ENCODE results near the gene RIF1. TPM values are rescaled to one million over a fixed set of nuclear protein-coding genes. Genes with fewer than 3 reads are reported as not detected.

Gene RIF1
- total RNA-seq, 1 donor from 2014 or later = 13.9 TPM

DNA sequence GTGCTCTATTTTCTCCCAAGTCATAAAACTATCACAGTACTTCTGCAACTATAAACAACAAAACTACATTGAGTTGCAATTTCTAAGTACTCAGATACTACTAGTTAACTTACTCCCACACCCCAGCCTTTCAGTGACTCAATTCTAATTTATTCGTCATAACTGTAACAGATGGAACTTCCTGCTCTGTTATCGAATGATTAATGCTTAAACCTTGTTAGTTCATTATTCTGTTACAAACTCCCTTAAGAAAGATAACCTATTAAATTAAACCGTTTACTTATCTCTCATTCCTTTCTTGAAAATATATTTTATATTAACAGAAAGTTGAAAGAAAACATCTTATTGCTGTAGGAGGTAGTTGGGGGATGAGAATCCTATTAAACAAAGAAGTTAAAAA is 35.3 kb upstream of the RIF1 start:
- intact Hi-C loops (cut with micrococcal nuclease) = no loop called here
- Histone ChIP-seq H3K9me3 (replicated peaks) (no peaks in the 10 kb centered on the region), H3K27me3 (ENCODE audit: low read depth) (no peaks in the 10 kb centered on the region), H3K27ac (replicated peaks) (no peak overlapping the region), H3K4me3 (no peak overlapping the region), H3K36me3 (no peaks in the 10 kb centered on the region), H3K4me1 (no peaks in the 10 kb centered on the region)
- TF ChIP-seq, protein P1, sequence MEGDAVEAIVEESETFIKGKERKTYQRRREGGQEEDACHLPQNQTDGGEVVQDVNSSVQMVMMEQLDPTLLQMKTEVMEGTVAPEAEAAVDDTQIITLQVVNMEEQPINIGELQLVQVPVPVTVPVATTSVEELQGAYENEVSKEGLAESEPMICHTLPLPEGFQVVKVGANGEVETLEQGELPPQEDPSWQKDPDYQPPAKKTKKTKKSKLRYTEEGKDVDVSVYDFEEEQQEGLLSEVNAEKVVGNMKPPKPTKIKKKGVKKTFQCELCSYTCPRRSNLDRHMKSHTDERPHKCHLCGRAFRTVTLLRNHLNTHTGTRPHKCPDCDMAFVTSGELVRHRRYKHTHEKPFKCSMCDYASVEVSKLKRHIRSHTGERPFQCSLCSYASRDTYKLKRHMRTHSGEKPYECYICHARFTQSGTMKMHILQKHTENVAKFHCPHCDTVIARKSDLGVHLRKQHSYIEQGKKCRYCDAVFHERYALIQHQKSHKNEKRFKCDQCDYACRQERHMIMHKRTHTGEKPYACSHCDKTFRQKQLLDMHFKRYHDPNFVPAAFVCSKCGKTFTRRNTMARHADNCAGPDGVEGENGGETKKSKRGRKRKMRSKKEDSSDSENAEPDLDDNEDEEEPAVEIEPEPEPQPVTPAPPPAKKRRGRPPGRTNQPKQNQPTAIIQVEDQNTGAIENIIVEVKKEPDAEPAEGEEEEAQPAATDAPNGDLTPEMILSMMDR (IDR thresholded peaks at IDR 0.05; ENCODE audit: borderline replicate concordance) = no peak
- DNase-seq = no peak

DNA sequence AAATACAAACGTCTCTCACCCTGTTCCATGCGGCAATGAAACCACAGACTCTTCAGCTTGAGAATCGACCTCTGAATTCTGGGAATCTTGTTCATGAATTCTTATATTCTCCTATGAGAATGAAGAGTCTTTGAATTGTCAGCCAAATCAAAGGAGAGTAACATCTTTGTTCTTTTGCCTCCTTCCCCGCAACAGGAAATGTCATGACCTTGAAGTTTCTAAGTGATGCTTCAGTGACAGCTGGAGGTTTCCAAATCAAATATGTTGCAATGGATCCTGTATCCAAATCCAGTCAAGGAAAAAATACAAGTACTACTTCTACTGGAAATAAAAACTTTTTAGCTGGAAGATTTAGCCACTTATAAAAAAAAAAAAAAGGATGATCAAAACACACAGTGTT is 30.5 kb upstream of the RIF1 start:
- H3K36me3 ChIP-seq = no peaks in the 10 kb centered on the region
- no peaks in the 10 kb centered on the region for H3K9me3 ChIP-seq (replicated peaks)
- no peak overlapping the region for H3K4me3 ChIP-seq
- H3K27ac ChIP-seq (replicated peaks) = no peak overlapping the region
- H3K4me1 ChIP-seq = no peaks in the 10 kb centered on the region
- DNase-seq = no peak
- intact Hi-C loops (cut with micrococcal nuclease) = no loop called here
- H3K27me3 ChIP-seq (ENCODE audit: low read depth) = no peaks in the 10 kb centered on the region
- TF ChIP-seq, protein P1 (IDR thresholded peaks at IDR 0.05; ENCODE audit: borderline replicate concordance) = no peak

DNA sequence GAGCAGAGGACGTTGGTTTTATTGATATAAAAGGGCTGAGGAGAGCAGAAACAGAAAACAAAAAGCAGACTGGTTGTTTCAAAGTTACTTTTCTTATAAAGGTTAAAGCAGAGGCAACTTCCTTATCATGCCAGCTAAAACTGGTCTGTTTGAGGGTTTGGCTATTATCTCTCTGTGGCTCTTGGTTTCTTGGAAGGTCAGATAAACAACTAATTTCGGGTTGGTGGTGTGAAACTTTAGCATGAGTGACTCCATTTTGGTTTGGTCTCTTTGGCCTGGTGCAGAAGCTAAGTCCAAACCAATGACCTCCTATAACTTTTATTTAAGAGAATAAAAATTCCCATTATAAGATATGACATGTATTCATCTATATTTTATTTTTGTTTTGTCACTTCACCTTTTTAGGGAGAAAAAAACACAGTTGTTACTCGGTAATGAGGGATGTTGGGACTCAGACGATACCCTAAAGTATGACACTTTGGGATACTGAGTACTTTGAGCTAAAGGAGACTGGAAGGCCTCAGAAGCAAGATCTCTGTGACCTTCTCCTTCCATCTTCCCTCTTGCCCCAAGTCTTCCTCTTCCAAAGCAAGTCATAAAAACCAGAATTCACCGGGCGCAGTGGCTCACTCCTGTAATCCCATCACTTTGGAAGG is 29.0 kb upstream of the RIF1 start:
- intact Hi-C loops (cut with micrococcal nuclease) = no loop called here

DNA sequence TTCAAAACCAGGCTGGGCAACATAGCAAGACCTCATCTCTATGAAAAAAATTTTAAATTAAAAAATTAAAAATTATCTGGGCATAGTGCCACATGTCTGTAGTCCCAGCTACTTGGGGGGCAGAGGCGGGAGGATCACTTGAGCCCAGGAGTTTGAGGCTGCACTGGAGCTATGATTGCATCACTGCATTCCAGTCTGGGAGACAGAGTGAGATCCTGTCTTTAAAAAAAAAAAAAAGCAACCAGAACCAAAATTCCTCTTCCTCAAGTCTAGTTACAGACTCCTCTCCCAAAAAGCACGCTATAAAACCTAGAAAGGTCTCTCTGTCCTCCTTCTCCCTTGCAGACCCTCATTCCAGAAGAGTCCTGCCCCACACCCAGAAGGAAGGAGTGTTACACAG is 28.4 kb upstream of the RIF1 start:
- Histone ChIP-seq H3K4me3 (no peak overlapping the region), H3K36me3 (no peaks in the 10 kb centered on the region), H3K4me1 (no peaks in the 10 kb centered on the region), H3K27ac (replicated peaks) (no peak overlapping the region), H3K27me3 (ENCODE audit: low read depth) (no peaks in the 10 kb centered on the region), H3K9me3 (replicated peaks) (no peaks in the 10 kb centered on the region)
- intact Hi-C loops (cut with micrococcal nuclease) = no loop called here
- DNase-seq = no peak
- TF ChIP-seq, protein P1 (IDR thresholded peaks at IDR 0.05; ENCODE audit: borderline replicate concordance) = no peak

More for the DNA sequence above, 29.0 kb upstream of the RIF1 start:
- Histone ChIP-seq H3K36me3 (no peaks in the 10 kb centered on the region), H3K9me3 (replicated peaks) (no peaks in the 10 kb centered on the region), H3K4me1 (no peaks in the 10 kb centered on the region), H3K27ac (replicated peaks) (no peak overlapping the region), H3K27me3 (ENCODE audit: low read depth) (no peaks in the 10 kb centered on the region), H3K4me3 (no peak overlapping the region)
- no peak for DNase-seq
- TF ChIP-seq, protein P1 (IDR thresholded peaks at IDR 0.05; ENCODE audit: borderline replicate concordance) = no peak

DNA sequence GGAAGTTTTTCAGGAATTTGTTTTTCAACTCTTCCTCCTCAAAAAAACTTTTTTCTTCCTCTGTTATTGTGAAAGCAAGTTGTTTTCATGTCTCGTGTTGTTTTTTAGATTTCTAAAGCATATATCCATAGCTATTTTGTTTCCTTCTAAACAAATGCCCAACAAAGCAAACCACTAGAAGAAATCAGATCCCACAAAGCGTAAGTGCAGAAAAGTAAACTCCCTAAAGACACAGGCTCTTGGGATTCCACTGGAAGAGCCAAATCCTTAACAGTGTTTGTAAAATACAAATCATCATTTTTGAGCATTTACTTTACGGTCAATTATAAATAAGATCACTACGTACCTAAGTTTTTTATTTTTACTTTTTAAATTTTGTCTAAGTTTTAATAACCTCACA is 21.7 kb upstream of the RIF1 start:
- Histone ChIP-seq H3K27ac (replicated peaks) (no peak overlapping the region), H3K4me1 (no peaks in the 10 kb centered on the region), H3K9me3 (replicated peaks) (peaks cover 10% of the 10 kb centered on the region), H3K4me3 (no peak overlapping the region), H3K36me3 (no peaks in the 10 kb centered on the region), H3K27me3 (ENCODE audit: low read depth) (no peaks in the 10 kb centered on the region)
- intact Hi-C loops (cut with micrococcal nuclease) = no loop called here
- TF ChIP-seq, protein P1 (IDR thresholded peaks at IDR 0.05; ENCODE audit: borderline replicate concordance) = no peak
- DNase-seq = no peak

Data from left ventricle myocardium inferior (tissue), 1 donor.